ENCODE data around the gene CHN2. TPM values are rescaled to one million over a fixed set of nuclear protein-coding genes. Genes with fewer than 3 reads are reported as not detected.

CHN2 gene
- total RNA-seq, 1 donor = 0.81 TPM

DNA sequence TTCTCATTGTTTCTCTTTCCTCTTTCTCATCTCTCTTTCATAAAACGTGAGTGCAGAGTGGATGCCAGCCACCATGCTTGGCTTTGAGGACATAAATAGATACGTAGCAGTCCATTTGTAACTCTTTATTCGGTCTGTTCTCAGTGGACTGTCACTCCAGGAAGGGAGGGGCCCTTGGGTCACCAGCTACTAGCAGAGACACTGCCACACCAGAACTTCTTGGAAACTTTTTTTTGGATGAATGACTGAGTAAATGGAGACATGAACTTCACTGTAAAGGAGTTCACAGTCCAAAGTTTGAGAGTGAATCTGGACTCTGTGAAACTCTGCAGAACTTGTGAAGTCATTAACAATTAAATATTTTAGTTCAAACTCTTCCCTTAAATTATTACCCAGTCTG, 20.2 kb downstream of the CHN2 start:
- TF ChIP-seq, protein P1, sequence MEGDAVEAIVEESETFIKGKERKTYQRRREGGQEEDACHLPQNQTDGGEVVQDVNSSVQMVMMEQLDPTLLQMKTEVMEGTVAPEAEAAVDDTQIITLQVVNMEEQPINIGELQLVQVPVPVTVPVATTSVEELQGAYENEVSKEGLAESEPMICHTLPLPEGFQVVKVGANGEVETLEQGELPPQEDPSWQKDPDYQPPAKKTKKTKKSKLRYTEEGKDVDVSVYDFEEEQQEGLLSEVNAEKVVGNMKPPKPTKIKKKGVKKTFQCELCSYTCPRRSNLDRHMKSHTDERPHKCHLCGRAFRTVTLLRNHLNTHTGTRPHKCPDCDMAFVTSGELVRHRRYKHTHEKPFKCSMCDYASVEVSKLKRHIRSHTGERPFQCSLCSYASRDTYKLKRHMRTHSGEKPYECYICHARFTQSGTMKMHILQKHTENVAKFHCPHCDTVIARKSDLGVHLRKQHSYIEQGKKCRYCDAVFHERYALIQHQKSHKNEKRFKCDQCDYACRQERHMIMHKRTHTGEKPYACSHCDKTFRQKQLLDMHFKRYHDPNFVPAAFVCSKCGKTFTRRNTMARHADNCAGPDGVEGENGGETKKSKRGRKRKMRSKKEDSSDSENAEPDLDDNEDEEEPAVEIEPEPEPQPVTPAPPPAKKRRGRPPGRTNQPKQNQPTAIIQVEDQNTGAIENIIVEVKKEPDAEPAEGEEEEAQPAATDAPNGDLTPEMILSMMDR (IDR thresholded peaks at IDR 0.05; ENCODE audit: insufficient read depth, low read length) = no peak
- DNase-seq (ENCODE audit: low read depth) = no peak
- no peak overlapping the region for H3K4me3 ChIP-seq (ENCODE audit: low read depth, low read length)

DNA sequence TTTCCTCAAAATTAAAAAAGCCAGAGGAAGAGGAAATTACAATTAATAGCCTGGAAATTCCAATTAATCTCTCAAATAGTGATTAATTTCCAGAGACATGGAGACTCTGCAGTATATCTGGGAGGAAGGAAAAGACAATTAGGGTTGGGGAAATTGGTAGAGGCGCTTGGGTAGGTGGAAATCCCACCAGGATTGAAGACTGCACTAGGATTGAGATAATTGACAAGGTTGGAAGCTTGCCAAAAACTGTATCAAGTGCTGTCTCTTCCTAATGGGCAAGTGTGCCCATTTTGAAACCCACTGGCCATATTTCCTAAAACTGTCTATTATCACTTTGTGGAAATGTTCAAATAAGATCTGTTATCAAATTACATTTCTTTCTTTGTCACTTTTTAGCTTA, 21.6 kb downstream of the CHN2 start:
- no peak overlapping the region for H3K4me3 ChIP-seq (ENCODE audit: low read depth, low read length)
- TF ChIP-seq, protein P1 (IDR thresholded peaks at IDR 0.05; ENCODE audit: insufficient read depth, low read length) = no peak
- DNase-seq (ENCODE audit: low read depth) = no peak

DNA sequence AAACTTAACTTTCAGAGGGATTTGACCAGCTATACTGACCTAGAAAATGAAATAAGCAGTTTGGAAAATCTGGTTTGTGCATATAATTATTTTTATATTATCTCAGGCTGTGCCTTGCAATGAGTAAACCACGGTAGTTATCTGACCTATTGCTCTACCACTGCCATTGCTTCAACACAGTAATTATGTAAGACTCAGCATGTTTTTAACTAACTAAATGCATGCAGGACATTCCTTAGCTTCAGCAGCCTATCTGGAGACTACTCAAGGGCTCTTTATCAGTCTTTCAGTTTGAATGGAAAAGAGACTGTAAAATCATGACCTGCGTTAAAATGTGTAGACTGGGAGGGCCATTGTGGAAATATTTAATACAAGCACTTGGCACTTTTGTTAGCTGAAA, 22.5 kb downstream of the CHN2 start:
- DNase-seq (ENCODE audit: low read depth) = no peak
- no peak overlapping the region for H3K4me3 ChIP-seq (ENCODE audit: low read depth, low read length)
- TF ChIP-seq, protein P1 (IDR thresholded peaks at IDR 0.05; ENCODE audit: insufficient read depth, low read length) = no peak

DNA sequence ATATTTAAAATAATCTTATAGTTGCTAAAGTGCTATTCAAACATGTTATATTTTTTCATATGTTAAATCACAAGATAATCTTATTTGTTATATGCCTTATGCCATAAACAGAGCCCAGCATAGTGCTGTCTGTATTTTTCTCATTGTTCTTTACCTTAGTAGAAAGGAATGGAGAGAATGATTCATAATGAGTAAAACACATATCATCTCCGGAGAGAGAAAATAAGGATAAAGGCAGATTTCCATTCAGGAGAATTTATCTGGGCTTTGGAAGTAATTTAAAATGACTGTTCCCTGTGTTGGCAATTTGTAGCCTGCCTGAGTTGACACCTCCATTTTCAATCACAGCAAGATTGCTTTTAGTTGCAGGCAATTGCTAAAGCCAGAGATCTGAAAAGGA, 30.2 kb downstream of the CHN2 start:
- peak; percentile 24 for DNase-seq (ENCODE audit: low read depth)
- no peak overlapping the region for H3K4me3 ChIP-seq (ENCODE audit: low read depth, low read length)
- TF ChIP-seq, protein P1 (IDR thresholded peaks at IDR 0.05; ENCODE audit: insufficient read depth, low read length) = no peak

DNA sequence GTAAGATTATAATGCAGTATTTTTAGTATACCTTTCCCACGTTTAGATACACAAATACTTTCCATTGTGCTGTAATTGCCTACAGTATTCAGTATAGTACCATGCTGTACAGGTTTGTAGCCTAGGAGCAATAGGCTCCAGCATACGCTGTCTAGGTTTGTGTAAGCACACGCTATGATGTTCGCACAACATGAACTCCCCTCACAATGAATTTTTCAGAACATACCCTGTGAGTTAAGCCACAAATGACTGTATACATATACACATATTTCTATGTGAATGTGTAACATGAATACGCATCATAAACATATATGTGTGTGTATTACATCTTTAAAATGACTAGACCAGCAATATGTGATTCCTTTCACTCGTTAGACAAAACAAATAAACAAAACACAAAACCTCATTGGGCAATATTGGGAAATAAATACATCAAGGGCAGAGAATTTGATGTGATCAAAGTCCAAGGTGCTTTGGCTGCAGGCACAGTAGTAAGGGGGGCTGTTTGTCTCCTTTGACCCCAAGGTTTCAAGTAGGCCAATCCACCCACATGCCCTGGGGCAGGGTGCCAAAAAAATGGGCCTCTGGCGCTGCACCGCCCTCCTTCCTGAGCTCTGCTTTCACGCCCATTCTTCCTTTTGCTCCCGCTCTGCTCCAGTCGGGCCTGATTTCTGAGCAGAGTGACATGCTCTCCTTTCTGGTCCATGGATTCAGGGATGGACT, 33.9 kb downstream of the CHN2 start:
- TF ChIP-seq, protein P1 (IDR thresholded peaks at IDR 0.05; ENCODE audit: insufficient read depth, low read length) = no peak
- DNase-seq (ENCODE audit: low read depth) = no peak
- no peak overlapping the region for H3K4me3 ChIP-seq (ENCODE audit: low read depth, low read length)

DNA sequence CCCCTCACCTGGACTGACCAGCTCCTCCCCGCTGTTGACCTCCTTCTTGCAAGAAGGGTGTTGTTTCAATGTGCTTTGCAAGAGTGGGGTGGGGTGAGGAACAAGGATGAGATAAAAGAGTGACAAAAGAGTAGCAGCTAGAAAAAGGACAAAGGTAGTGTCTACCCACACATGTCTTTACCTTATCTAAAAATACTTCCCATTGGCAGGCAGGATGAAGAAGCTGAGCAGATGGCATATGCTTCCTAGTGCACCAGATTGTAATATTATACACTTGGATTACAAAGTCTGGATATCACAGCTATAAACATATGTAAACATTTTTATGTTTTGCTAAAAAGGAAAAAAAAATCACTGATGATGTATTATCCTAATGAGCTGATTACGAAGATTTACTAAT, 34.5 kb downstream of the CHN2 start:
- no peak overlapping the region for H3K4me3 ChIP-seq (ENCODE audit: low read depth, low read length)
- TF ChIP-seq, protein P1 (IDR thresholded peaks at IDR 0.05; ENCODE audit: insufficient read depth, low read length) = no peak
- no peak for DNase-seq (ENCODE audit: low read depth)

DNA sequence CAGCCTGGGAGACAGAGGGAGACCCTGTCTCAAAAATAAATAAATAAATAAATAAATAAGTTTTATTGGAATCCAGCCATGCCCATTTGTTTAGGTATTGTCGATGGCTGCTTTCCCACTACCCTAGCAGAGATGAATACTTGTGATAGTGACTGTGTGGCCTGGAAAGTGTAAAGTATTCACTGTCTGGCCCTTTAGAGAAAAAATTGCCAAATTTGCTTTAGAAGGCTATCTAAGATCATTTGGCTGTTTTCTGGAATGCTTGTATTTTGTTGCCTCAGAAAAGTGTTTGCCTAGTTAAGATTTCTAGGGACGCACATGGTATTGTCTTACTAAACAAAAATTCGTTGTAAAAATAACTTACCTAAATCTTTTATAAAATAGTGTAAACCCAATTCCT, 35.4 kb downstream of the CHN2 start:
- TF ChIP-seq, protein P1 (IDR thresholded peaks at IDR 0.05; ENCODE audit: insufficient read depth, low read length) = no peak
- H3K4me3 ChIP-seq (ENCODE audit: low read depth, low read length) = no peak overlapping the region
- no peak for DNase-seq (ENCODE audit: low read depth)
